Chondrocyte (in vitro differentiated cells): ENCODE measurements around the gene LIN7C. TPM values are rescaled to one million over a fixed set of nuclear protein-coding genes. Genes with fewer than 3 reads are reported as not detected.

ENCODE experiments used
- DNase-seq: peaks from one replicate; pipeline ENCODE4 v3.0.0; 2021; ENCODE audit warnings: mixed read lengths, low spot score
- H3K27ac Mint-ChIP-seq: one replicate; pipeline ENCODE4 v1.8.0; 2021; ENCODE audit warnings: mild to moderate bottlenecking, moderate library complexity, mixed read lengths; ENCODE audit not compliant: unreplicated experiment
- H3K27me3 Mint-ChIP-seq: 2 replicates; pipeline ENCODE4 v1.8.0; 2021; ENCODE audit warnings: low read depth, mixed read lengths
- H3K36me3 Mint-ChIP-seq: 2 replicates; pipeline ENCODE4 v1.8.0; 2021; ENCODE audit warnings: low read depth, mixed read lengths
- H3K4me1 Mint-ChIP-seq: 2 replicates; pipeline ENCODE4 v1.8.0; 2021; ENCODE audit warnings: low read depth, mild to moderate bottlenecking, mixed read lengths
- H3K4me3 Mint-ChIP-seq: one replicate; pipeline ENCODE4 v1.8.0; 2021; ENCODE audit warnings: mild to moderate bottlenecking, moderate library complexity, mixed read lengths; ENCODE audit not compliant: unreplicated experiment
- H3K9me3 Mint-ChIP-seq: 2 replicates; pipeline ENCODE4 v1.8.0; 2021; ENCODE audit warnings: low read depth, mixed read lengths
- total RNA-seq: library from RNA; stranded (reverse); gene quantifications from 3 replicates; pipeline ENCODE4 v1.2.1, GENCODE V29; 2021
- TF ChIP-seq, protein P1 (sequence below): fragments of 200-600 bp; sonication (generic); IDR thresholded peaks from 2 replicates; pipeline ENCODE4 v1.5.0; 2021; ENCODE audit warnings: antibody characterized with exemption, mild to moderate bottlenecking, moderate library complexity

Gene LIN7C
- total RNA-seq, 1 donor from 2014 or later = 20.4 TPM

DNA sequence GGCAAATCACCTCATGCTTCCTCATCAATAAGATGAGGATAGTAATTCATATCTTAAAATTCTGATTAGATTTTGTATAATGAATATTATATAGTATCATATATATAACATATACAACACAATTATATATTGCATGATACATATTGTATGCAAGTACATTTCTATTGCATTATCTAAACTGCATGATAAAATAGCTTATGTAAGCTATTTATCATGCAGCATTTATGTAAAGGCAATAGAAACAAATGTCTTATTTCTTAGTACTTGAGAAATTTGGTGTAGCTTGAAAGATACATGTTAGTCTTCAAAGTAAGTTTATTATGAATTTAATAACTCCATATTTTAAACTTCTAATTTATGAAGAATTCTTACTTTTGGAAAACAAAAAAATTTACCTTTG is 5.5 kb downstream of the LIN7C start:
- H3K36me3 Mint-ChIP-seq = peaks cover 5% of the 10 kb centered on the region
- H3K4me3 Mint-ChIP-seq = no peak overlapping the region
- TF ChIP-seq, protein P1, sequence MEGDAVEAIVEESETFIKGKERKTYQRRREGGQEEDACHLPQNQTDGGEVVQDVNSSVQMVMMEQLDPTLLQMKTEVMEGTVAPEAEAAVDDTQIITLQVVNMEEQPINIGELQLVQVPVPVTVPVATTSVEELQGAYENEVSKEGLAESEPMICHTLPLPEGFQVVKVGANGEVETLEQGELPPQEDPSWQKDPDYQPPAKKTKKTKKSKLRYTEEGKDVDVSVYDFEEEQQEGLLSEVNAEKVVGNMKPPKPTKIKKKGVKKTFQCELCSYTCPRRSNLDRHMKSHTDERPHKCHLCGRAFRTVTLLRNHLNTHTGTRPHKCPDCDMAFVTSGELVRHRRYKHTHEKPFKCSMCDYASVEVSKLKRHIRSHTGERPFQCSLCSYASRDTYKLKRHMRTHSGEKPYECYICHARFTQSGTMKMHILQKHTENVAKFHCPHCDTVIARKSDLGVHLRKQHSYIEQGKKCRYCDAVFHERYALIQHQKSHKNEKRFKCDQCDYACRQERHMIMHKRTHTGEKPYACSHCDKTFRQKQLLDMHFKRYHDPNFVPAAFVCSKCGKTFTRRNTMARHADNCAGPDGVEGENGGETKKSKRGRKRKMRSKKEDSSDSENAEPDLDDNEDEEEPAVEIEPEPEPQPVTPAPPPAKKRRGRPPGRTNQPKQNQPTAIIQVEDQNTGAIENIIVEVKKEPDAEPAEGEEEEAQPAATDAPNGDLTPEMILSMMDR = no peak
- H3K27me3 Mint-ChIP-seq = no peaks in the 10 kb centered on the region
- H3K4me1 Mint-ChIP-seq = peaks cover 37% of the 10 kb centered on the region
- DNase-seq = no peak
- H3K9me3 Mint-ChIP-seq = no peaks in the 10 kb centered on the region
- no peak overlapping the region for H3K27ac Mint-ChIP-seq

DNA sequence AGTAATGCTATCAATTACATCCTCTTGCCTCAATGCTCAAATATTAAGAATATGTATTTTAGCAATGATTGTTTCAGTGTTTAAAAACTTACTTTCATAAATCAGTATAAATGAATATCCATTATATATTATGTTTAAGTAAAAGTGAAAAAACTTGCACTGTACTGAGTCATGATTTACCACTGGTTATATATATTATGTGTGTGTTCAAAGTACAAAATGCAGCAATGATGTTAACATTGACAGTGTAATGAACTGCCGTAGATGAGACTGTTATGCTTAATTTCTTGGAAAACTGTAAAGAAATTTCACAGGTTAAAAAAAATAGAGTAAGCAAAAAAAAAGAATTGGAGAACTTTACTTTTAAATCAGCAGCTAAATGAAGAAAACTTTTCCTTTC is 8.7 kb downstream of the LIN7C start:
- Mint-ChIP-seq H3K4me3 (no peak overlapping the region), H3K4me1 (peaks cover 22% of the 10 kb centered on the region), H3K9me3 (no peaks in the 10 kb centered on the region), H3K27ac (no peak overlapping the region), H3K27me3 (no peaks in the 10 kb centered on the region), H3K36me3 (peaks cover 7% of the 10 kb centered on the region)
- TF ChIP-seq, protein P1 = no peak
- DNase-seq = no peak

DNA sequence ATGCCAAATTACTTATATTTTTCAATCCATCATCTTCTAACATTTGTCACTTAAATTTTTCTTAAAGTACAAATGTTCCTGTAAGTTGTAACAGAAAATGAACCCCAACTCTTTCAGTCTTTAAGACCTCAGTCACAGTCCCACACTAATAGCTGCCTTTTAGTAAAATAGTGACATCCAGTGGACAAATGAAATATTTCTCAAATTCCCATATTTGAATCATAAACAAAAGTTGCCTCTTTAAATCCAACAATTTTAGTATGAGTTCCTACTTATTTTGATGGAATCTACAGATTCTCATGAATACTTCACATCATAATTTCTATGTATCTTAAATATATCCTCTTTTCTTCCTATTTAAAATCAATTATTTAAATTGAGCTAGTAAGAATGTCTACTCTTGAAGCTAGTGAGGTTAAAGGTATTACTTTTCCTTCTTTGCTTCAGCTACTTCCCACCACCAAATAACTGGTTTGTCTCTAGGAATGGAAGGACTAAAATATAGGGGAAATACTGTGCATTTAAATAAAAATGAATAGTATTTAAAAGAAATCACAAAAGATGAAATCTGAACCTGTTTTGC is 9.2 kb downstream of the LIN7C start:
- no peak overlapping the region for H3K4me3 Mint-ChIP-seq
- peaks cover 7% of the 10 kb centered on the region for H3K36me3 Mint-ChIP-seq
- DNase-seq = no peak

DNA sequence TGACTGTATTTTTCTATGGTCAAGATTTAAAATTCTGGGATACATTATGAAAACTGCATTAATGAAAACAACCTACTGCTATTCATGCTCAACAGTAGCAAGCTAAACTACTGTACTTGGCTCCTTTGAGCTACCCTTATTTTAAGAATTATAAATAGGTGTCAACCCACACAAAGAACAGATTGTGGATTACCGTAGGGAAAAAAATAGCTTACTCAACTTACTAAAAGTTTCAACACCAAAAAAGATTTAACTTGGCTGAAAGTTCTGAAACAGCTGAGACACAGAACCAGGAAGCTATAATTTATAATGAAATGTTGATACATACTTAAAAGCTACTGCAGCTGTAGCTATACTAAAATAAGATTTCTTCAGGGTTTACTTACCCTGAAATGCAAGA is 10.1 kb downstream of the LIN7C start:
- H3K4me3 Mint-ChIP-seq = no peak overlapping the region
- H3K27ac Mint-ChIP-seq = no peak overlapping the region
- no peaks in the 10 kb centered on the region for H3K27me3 Mint-ChIP-seq
- TF ChIP-seq, protein P1 = no peak
- peaks cover 14% of the 10 kb centered on the region for H3K4me1 Mint-ChIP-seq
- H3K9me3 Mint-ChIP-seq = no peaks in the 10 kb centered on the region
- DNase-seq = no peak
- peaks cover 12% of the 10 kb centered on the region for H3K36me3 Mint-ChIP-seq

More for the DNA sequence above, 9.2 kb downstream of the LIN7C start:
- Mint-ChIP-seq H3K27ac (no peak overlapping the region), H3K27me3 (no peaks in the 10 kb centered on the region), H3K4me1 (peaks cover 19% of the 10 kb centered on the region), H3K9me3 (no peaks in the 10 kb centered on the region)
- TF ChIP-seq, protein P1 = peak; percentile 84

DNA sequence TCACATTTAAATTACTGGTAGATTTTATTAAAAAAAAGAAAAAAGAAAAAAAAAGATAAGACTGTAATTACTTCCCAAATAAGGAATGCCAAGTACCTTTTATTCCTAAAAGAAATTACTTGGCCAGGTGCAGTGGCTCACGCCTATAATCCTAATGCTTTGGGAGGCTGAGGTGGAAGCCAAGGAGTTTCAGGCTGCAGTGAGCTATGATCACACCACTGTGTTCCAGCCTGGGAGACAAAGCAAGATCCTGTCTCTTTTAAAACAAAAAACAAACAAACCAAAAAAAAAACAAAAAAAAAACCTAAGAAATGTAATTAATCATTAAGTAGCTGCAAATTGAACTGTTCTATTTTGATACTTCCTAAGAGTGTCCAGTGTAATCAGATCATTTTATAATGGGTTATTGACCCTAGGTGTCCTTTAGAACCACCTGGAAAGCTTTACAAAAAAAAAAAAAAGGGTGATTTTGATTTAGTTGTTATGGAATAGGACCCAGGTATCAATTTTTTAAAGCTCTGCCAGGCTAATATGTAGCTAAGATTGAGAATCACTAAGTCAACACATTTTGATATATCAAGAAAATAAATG is 10.8 kb downstream of the LIN7C start:
- H3K4me3 Mint-ChIP-seq = no peak overlapping the region
- TF ChIP-seq, protein P1 = no peak
- H3K27me3 Mint-ChIP-seq = no peaks in the 10 kb centered on the region
- H3K27ac Mint-ChIP-seq = no peak overlapping the region
- no peaks in the 10 kb centered on the region for H3K9me3 Mint-ChIP-seq
- DNase-seq = no peak
- H3K4me1 Mint-ChIP-seq = peaks cover 14% of the 10 kb centered on the region
- peaks cover 16% of the 10 kb centered on the region for H3K36me3 Mint-ChIP-seq
